Measurements from ENCODE around the gene PCDHGA1. TPM values are rescaled to one million over a fixed set of nuclear protein-coding genes. Genes with fewer than 3 reads are reported as not detected.

Gene PCDHGA1
- polyA plus RNA-seq, 1 donor from 2014 or later: not detected

Other genes with a start within 250 kb of the PCDHGA1 start
- not detected for gene PCDHB2, start 235.9 kb upstream of the PCDHGA1 start, polyA plus RNA-seq
- gene PCDHB3, start 230.0 kb upstream of the PCDHGA1 start, polyA plus RNA-seq: not detected
- gene PCDHB4, start 208.7 kb upstream of the PCDHGA1 start, polyA plus RNA-seq: not detected
- gene PCDHB5, start 195.3 kb upstream of the PCDHGA1 start, polyA plus RNA-seq: not detected
- not detected for gene PCDHB6, start 180.5 kb upstream of the PCDHGA1 start, polyA plus RNA-seq
- gene PCDHB7, start 157.9 kb upstream of the PCDHGA1 start, polyA plus RNA-seq: not detected
- not detected for gene PCDHB8, start 152.7 kb upstream of the PCDHGA1 start, polyA plus RNA-seq
- gene PCDHB16, start 148.1 kb upstream of the PCDHGA1 start, polyA plus RNA-seq: not detected
- gene PCDHB9, start 143.4 kb upstream of the PCDHGA1 start, polyA plus RNA-seq: 0.31 TPM
- not detected for gene PCDHB10, start 138.2 kb upstream of the PCDHGA1 start, polyA plus RNA-seq
- gene PCDHB11, start 130.9 kb upstream of the PCDHGA1 start, polyA plus RNA-seq: not detected
- not detected for gene PCDHB12, start 121.8 kb upstream of the PCDHGA1 start, polyA plus RNA-seq
- gene PCDHB13, start 116.6 kb upstream of the PCDHGA1 start, polyA plus RNA-seq: 0.05 TPM
- gene PCDHB14, start 107.2 kb upstream of the PCDHGA1 start, polyA plus RNA-seq: not detected
- gene PCDHB15, start 85.1 kb upstream of the PCDHGA1 start, polyA plus RNA-seq: not detected
- gene SLC25A2, start 26.5 kb upstream of the PCDHGA1 start, polyA plus RNA-seq: not detected
- 216 TPM for gene TAF7, start 9.7 kb upstream of the PCDHGA1 start, polyA plus RNA-seq
- gene PCDHGA2, start 8.2 kb downstream of the PCDHGA1 start, polyA plus RNA-seq: not detected
- gene PCDHGA3, start 13.3 kb downstream of the PCDHGA1 start, polyA plus RNA-seq: 0.23 TPM
- 0.41 TPM for gene PCDHGB1, start 19.6 kb downstream of the PCDHGA1 start, polyA plus RNA-seq
- gene PCDHGA4, start 24.5 kb downstream of the PCDHGA1 start, polyA plus RNA-seq: not detected
- 0.21 TPM for gene PCDHGB2, start 29.5 kb downstream of the PCDHGA1 start, polyA plus RNA-seq
- gene PCDHGA5, start 33.6 kb downstream of the PCDHGA1 start, polyA plus RNA-seq: not detected
- gene PCDHGB3, start 39.7 kb downstream of the PCDHGA1 start, polyA plus RNA-seq: not detected
- 0.08 TPM for gene PCDHGA6, start 43.4 kb downstream of the PCDHGA1 start, polyA plus RNA-seq
- not detected for gene PCDHGA7, start 52.2 kb downstream of the PCDHGA1 start, polyA plus RNA-seq
- 0.08 TPM for gene PCDHGB4, start 57.2 kb downstream of the PCDHGA1 start, polyA plus RNA-seq
- not detected for gene PCDHGA8, start 62.1 kb downstream of the PCDHGA1 start, polyA plus RNA-seq
- 1.9 TPM for gene PCDHGB5, start 67.4 kb downstream of the PCDHGA1 start, polyA plus RNA-seq
- 0.29 TPM for gene PCDHGA9, start 72.3 kb downstream of the PCDHGA1 start, polyA plus RNA-seq
- gene PCDHGB6, start 77.5 kb downstream of the PCDHGA1 start, polyA plus RNA-seq: 0.39 TPM
- 0.15 TPM for gene PCDHGA10, start 82.5 kb downstream of the PCDHGA1 start, polyA plus RNA-seq
- gene PCDHGB7, start 87.2 kb downstream of the PCDHGA1 start, polyA plus RNA-seq: 0.21 TPM
- gene PCDHGA11, start 90.5 kb downstream of the PCDHGA1 start, polyA plus RNA-seq: 0.15 TPM
- gene PCDHGA12, start 100.0 kb downstream of the PCDHGA1 start, polyA plus RNA-seq: 0.59 TPM
- 3.9 TPM for gene PCDHGC3, start 145.5 kb downstream of the PCDHGA1 start, polyA plus RNA-seq
- not detected for gene PCDHGC4, start 154.5 kb downstream of the PCDHGA1 start, polyA plus RNA-seq
- gene PCDHGC5, start 158.6 kb downstream of the PCDHGA1 start, polyA plus RNA-seq: not detected